GM18520 (cell line): Measurements from ENCODE around the gene MAN1A2.
"Not testable (repeated sequence)": the region's sequence is repeated elsewhere in the genome, so short reads cannot be mapped to it uniquely, and the experiment has no call there.

ENCODE experiments used
- ATAC-seq: cut with Tn5 transposase; IDR thresholded peaks from one replicate; pipeline ENCODE4 v1.9.1; 2021; ENCODE audit not compliant: unreplicated experiment

The MAN1A2 gene

GRCh38 chr1:117555806-117556205, 188.6 kb downstream of the MAN1A2 start:
- no peak for ATAC-seq

GRCh38 chr1:117556341-117556740, 189.1 kb downstream of the MAN1A2 start:
- ATAC-seq, result no peak

GRCh38 chr1:117556976-117557375, 189.7 kb downstream of the MAN1A2 start:
- ATAC-seq, result no peak

GRCh38 chr1:117558451-117558850, 191.2 kb downstream of the MAN1A2 start:
- ATAC-seq, result not testable (repeated sequence)

- ATAC-seq, result no peak
Observed at GRCh38 chr1:117559139-117559538, 191.9 kb downstream of the MAN1A2 start.

GRCh38 chr1:117559985-117560384, 192.7 kb downstream of the MAN1A2 start:
- no peak for ATAC-seq

DNA sequence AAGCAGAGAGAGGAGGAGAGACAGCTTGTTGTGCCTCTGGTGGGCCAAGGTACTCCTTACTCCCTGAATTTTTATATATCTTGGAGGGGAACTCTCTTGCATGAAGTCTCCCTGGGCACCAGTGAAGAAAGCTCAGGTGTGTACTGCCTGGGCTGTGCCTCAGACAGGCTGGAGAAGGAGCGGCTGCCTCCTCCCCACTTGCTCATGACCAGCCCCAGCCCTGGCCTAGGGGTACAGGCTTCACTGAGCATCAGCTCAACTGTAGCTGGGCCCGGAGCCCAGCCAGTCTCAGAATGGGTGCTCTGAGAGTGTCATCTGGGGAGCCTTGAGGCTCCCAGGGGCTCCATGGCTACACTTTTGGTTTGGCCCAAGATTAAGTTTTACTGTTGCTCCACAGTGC, 193.8 kb downstream of the MAN1A2 start:
- ATAC-seq, result no peak

- ATAC-seq, result no peak
Observed at GRCh38 chr1:117561551-117561950, 194.3 kb downstream of the MAN1A2 start.

- no peak for ATAC-seq
Observed at GRCh38 chr1:117562581-117563491, 195.6 kb downstream of the MAN1A2 start.

DNA sequence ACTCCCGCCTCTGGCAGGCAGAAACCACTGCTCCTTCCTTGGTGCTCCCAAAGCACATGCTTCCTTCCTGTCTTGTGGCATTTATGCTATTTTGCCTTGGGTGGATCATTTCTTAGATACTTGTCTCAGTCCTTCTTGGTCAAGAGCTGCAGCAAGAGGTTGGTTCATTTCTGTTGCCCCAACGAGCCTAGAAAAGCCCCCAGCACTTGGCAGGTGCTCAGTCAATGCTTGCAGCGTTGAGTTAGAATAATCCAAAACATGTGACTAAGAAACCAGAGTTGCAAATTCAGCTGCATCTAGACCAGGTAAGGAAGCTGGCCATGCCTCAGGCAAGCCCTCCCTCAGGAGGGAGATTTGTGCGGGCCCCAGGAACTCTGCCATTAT, 196.2 kb downstream of the MAN1A2 start:
- ATAC-seq, result no peak

DNA sequence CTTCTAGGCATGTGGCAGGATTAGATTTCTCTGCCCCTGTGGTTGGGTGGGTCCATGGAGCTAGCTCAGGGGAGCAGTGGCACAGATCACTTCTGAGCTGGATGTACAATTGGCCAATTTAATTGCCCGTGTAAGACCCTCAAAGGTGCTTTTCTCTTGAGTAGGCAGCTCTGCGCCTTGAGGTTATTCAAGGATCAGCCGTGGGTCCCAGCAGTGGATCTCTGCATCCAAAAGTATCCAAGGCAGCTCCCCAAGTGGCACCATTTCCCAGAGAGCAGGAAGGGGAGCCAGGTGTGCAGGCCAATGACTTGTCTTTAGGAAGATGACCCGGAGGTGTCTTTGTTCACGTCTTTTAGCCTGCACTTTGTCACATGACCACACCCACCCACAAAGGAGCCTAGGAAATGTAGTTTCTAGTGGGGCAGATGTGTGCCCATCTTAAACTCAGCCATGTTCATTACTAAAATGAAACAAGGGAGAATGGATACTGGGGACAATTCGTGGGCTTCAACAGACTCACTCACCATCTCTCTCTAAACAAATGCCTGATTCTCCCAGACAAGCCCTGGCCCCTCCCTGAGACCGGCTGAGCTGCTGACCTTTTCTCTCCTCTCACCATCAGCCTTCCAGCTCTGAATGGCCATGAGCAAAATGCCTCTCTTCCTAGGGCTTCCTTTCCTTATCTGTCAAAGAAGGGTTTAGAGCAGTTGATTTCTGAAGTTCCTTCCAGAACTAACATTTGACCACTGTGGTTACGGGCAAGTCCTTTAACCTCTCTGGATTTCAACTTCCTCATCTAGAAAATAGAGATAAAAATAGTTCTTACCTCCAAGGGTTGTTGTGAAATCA, 197.2 kb downstream of the MAN1A2 start:
- ATAC-seq, result no peak

DNA sequence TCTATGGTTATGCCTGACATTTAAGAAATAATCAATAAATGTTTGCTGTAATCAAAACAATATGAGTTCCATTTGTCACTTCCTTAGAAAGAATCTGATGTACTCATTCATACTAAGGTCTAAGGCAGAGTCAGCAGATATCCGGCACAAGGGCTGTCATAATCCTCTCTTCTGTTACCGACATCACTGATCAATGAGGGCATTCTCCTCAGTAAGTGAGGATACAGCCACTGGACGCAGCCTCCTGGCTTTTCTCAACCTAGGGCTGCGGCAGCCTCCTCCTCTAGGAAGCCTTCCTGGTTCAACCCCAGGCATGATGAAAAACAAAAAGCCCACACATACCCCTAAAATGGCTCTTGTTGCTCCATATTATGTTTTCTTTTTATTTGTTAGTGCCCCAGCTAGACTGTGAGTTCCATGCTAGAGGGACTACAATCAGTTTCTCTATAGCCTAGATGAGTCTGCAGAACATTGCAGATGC, 197.9 kb downstream of the MAN1A2 start:
- no peak for ATAC-seq

DNA sequence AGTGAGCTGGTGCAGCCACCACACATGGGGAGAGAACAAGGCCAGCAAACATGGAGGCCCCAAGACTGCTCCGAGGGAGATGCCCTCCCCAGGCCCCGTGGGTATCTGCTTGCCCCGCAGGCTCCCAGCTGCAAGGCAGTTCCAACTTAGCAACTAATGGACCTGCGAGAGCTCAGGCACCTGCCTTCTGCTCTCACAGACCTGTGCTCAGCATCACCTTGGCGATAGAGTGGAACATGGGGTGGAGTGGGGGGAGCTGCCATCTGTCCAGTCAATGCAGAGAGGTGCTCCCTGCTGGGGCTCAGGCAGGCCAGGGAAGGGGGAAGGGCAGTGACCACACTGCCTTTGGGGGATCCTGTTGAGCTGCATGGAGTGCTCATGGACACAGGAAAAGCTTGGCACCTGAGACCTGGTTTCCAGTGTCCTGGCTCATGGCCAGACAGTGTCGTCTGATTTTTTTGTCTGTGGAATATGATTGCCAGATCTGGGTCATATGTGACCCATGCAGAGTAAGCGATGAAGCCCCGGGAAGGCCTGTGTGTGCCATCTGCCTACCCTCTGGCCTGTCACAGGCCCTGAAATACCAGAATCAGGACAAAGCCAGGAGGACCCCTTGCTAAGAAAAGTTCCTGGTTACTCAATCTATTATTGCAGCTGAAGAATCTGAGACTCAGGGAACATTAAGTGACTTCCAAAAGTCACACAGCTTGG, 198.7 kb downstream of the MAN1A2 start:
- ATAC-seq, result no peak

GRCh38 chr1:117566556-117566955, 199.3 kb downstream of the MAN1A2 start:
- no peak for ATAC-seq

- no peak for ATAC-seq
Observed at GRCh38 chr1:117567435-117567834, 200.2 kb downstream of the MAN1A2 start.

- no peak for ATAC-seq
Observed at GRCh38 chr1:117567976-117568375, 200.7 kb downstream of the MAN1A2 start.

GRCh38 chr1:117568999-117569398, 201.8 kb downstream of the MAN1A2 start:
- ATAC-seq, result no peak

GRCh38 chr1:117569856-117570255, 202.6 kb downstream of the MAN1A2 start:
- ATAC-seq, result no peak

DNA sequence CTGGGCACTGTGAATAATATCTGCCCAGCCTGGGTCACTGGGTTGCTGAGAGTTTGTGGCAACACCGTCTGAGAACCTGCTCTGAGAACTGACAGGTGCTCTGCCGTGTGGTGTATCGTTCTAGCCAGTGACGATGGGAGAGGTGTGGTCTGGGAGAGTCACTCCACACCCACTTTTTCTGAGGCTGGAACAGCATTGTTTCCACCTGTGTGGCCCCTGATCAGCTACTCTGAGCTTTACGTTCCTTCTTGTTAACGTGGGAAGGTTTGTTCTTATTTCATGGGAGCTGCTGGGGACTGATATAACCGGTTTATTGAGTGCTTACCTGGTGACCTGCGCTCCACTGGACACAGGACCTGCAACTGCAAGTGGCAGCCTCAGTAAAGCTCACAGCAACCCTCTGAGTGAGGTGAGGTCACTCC, 203.8 kb downstream of the MAN1A2 start:
- no peak for ATAC-seq

DNA sequence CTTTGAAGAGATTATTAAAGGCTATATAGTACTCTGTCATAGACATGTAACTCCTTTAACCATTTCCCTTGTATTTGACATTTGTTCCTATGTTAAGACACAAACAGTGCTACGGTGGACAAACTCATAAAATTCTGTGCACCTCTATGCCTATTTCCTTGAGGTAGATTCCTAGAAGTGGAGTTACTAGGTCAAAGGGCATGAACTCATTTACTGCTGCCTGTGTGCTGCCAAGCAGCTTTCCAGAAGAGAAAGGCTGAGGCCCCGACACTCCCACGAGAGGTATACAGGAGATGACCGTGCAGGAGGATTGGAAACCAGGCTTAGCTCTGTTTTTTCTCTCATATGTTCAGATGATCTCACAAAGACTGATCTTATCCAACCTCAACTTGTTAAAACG, 204.2 kb downstream of the MAN1A2 start:
- ATAC-seq, result no peak

GRCh38 chr1:117572546-117572945, 205.3 kb downstream of the MAN1A2 start:
- ATAC-seq, result no peak
